ENCODE data around the gene DPYD.

The DPYD gene

DNA sequence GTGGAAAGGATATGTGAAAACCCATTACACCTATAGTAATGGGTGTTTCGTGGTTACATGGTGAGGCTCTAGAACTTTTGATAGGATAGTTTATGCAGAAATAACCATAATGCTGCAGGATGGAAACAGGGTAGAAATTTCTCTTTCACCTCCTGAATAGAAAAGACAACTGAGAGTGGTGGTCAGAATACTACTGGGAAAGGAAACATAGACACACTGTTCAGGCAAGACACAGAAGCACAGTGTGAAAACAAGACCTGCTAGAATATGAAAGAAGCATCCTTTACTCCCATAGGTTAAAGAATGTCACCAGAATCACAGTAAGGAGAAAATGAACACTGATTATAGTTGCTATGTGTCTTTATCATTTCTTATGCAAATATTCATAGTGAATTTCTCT is 496.6 kb downstream of the DPYD start:
- no peaks in the 10 kb centered on the region for H3K27me3 ChIP-seq
- no peak overlapping the region for H3K27ac ChIP-seq
- H3K36me3 ChIP-seq, result no peaks in the 10 kb centered on the region
- H3K4me3 ChIP-seq, result no peak overlapping the region
- H3K4me1 ChIP-seq, result no peaks in the 10 kb centered on the region
- H3K9me3 ChIP-seq, result no peaks in the 10 kb centered on the region
- no peak for TF ChIP-seq CTCF (IDR thresholded peaks at IDR 0.05)
- intact Hi-C loops (cut with DNase I; ENCODE audit: low total_unique reads), result no loop called here
- DNase-seq, result no peak

DNA sequence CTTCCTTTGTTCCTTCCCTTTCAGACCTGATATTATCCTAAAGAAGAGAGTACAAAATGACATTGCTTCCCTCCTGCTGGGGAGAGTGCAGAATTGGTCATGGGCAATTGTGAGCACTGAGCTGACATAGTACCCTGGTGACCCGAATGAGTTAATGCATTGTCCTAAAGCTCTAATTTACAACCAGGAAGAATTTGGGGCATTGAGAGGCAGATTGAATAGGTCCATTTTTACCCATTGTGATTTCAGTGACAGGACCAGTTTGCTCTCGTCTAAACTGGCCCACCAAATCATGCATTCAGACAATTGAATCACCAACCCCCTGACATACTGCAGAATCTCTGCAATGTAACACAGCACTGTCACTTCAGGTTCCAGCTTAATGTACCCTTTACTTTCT is 497.4 kb downstream of the DPYD start:
- intact Hi-C loops (cut with DNase I; ENCODE audit: low total_unique reads), result no loop called here
- TF ChIP-seq CTCF (IDR thresholded peaks at IDR 0.05), result no peak
- H3K4me1 ChIP-seq, result no peaks in the 10 kb centered on the region
- no peak for DNase-seq
- H3K27me3 ChIP-seq, result no peaks in the 10 kb centered on the region
- no peak overlapping the region for H3K4me3 ChIP-seq
- H3K9me3 ChIP-seq, result no peaks in the 10 kb centered on the region
- no peak overlapping the region for H3K27ac ChIP-seq
- H3K36me3 ChIP-seq, result no peaks in the 10 kb centered on the region

DNA sequence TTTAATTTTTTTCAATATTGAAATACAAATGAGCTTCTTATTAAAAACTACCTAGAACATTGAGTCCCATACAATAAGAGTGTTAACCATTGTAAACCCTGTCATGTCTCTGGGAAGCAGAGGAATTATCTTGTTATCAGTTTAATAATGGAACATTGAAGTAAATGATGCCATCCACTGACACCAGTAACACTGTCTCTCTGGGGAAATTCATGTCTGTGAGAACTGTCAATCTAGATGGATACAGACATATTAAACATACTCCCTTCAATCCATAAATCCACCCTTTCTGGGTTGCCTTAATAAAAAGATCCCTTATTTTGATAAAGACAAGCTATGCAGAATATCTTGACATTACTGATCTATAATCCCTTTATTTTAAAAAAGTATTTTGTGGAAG is 503.2 kb downstream of the DPYD start:
- Histone ChIP-seq H3K9me3 (no peaks in the 10 kb centered on the region), H3K4me3 (no peak overlapping the region), H3K4me1 (no peaks in the 10 kb centered on the region), H3K27ac (no peak overlapping the region), H3K36me3 (no peaks in the 10 kb centered on the region), H3K27me3 (no peaks in the 10 kb centered on the region)
- intact Hi-C loops (cut with DNase I; ENCODE audit: low total_unique reads), result no loop called here
- no peak for TF ChIP-seq CTCF (IDR thresholded peaks at IDR 0.05)
- DNase-seq, result no peak

DNA sequence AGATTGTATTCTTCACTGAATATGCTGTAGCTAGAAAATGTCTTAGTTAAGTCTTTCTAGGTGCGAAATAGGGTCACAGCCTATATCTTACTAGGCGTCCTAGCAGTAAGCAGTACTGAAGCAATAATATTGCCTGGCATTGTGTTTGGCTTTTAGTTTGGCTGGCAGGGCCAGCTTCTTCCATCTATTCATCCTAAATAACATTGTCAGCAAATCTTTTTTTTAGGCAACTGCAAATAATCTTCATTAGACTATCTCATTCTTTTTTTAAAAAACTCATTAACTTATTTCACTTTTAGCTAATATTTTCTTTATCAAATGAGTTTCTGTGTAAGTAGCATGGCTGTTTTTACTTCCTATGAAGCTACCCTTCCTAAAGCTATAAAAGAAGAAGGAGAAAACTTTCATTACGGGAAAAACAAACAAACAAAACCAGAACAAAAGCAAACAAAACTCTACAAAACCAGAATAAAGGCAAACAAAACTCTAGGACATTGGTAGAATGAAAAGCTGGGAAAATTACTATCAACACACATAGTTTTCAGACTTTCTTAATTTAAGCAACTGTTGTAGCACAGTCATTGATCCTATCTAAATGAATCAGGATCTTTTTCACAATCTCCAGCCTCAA is 506.0 kb downstream of the DPYD start:
- Histone ChIP-seq H3K27me3 (no peaks in the 10 kb centered on the region), H3K4me3 (no peak overlapping the region), H3K4me1 (no peaks in the 10 kb centered on the region), H3K27ac (no peak overlapping the region), H3K36me3 (no peaks in the 10 kb centered on the region), H3K9me3 (no peaks in the 10 kb centered on the region)
- no peak for DNase-seq
- intact Hi-C loops (cut with DNase I; ENCODE audit: low total_unique reads), result no loop called here
- no peak for TF ChIP-seq CTCF (IDR thresholded peaks at IDR 0.05)

DNA sequence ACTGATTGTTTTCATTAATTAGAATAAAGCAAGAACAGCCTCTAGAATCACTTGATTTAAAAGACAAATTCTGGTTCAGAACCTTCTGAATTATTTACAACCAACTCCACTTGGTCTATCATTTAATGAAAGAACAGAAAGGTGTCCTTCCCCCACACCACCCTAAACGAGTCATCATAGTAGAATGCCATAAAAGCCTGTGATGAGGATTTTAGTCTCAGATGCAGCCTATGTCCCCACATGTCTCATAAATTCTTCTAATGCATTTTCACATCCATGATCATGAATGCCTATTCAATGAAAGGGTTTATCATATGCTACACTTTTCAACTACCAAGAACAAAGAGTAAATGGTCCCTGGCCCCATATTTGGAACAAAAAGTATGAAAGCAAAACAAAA is 508.1 kb downstream of the DPYD start:
- intact Hi-C loops (cut with DNase I; ENCODE audit: low total_unique reads), result no loop called here
- no peak for DNase-seq
- H3K4me3 ChIP-seq, result no peak overlapping the region
- H3K27ac ChIP-seq, result no peak overlapping the region
- H3K36me3 ChIP-seq, result no peaks in the 10 kb centered on the region
- H3K27me3 ChIP-seq, result no peaks in the 10 kb centered on the region
- no peaks in the 10 kb centered on the region for H3K9me3 ChIP-seq
- H3K4me1 ChIP-seq, result no peaks in the 10 kb centered on the region
- TF ChIP-seq CTCF (IDR thresholded peaks at IDR 0.05), result no peak

DNA sequence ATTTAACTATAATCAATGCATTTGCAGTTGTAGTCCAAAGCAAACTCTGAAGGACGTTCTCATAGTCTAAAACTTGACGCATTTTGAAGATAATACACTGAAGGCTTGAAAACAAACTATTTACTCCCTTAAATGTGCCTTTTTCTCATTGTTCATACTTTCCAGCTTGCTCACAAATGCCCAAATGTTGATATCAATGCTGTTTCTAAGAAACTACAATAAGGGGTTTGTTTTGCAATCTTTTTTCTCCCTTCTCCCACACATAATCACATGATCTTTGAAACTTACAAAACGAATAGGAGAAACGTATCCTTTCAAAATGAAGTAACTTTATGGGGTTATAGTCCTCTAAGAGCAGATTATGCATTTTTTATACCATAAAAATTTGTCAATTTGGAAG is 508.7 kb downstream of the DPYD start:
- TF ChIP-seq CTCF (IDR thresholded peaks at IDR 0.05), result no peak
- Histone ChIP-seq H3K27me3 (no peaks in the 10 kb centered on the region), H3K36me3 (no peaks in the 10 kb centered on the region), H3K27ac (no peak overlapping the region), H3K4me3 (no peak overlapping the region), H3K4me1 (no peaks in the 10 kb centered on the region), H3K9me3 (no peaks in the 10 kb centered on the region)
- DNase-seq, result no peak
- intact Hi-C loops (cut with DNase I; ENCODE audit: low total_unique reads), result no loop called here
